Type B pancreatic cell (in vitro differentiated cells): Measurements from ENCODE around the gene NOP14. TPM values are rescaled to one million over a fixed set of nuclear protein-coding genes. Genes with fewer than 3 reads are reported as not detected.
"Not testable (repeated sequence)": the region's sequence is repeated elsewhere in the genome, so short reads cannot be mapped to it uniquely, and the experiment has no call there.

Experiments used
- DNase-seq: peaks from one replicate; pipeline ENCODE4 v3.0.0; 2021; ENCODE audit warnings: mixed read lengths; ENCODE audit not compliant: unreplicated experiment; ENCODE audit errors: extremely low spot score
- H3K27ac Mint-ChIP-seq: 2 replicates; pipeline ENCODE4 v1.8.0; 2021; ENCODE audit warnings: mild to moderate bottlenecking, mixed read lengths
- H3K27me3 Mint-ChIP-seq: 2 replicates; pipeline ENCODE4 v1.8.0; 2021; ENCODE audit warnings: mixed read lengths
- H3K36me3 Mint-ChIP-seq: 2 replicates; pipeline ENCODE4 v1.8.0; 2021; ENCODE audit warnings: mixed read lengths
- H3K4me1 Mint-ChIP-seq: one replicate; pipeline ENCODE4 v1.8.0; 2021; ENCODE audit warnings: mixed read lengths; ENCODE audit not compliant: unreplicated experiment
- H3K4me3 Mint-ChIP-seq: 2 replicates; pipeline ENCODE4 v1.8.0; 2021; ENCODE audit warnings: mild to moderate bottlenecking, mixed read lengths
- H3K9me3 Mint-ChIP-seq: 2 replicates; pipeline ENCODE4 v1.8.0; 2021; ENCODE audit warnings: mixed read lengths
- total RNA-seq: library from RNA; stranded (reverse); gene quantifications from 2 replicates; pipeline ENCODE4 v1.2.1, GENCODE V29; 2021; ENCODE audit warnings: low replicate concordance
- TF ChIP-seq, protein P1 (sequence below): fragments of 200-600 bp; sonication (generic); conservative IDR thresholded peaks from 2 replicates; pipeline ENCODE4 v1.5.0; 2021; ENCODE audit warnings: antibody characterized with exemption, mild to moderate bottlenecking

Gene NOP14
- total RNA-seq, 1 donor from 2014 or later, result 33.8 TPM

DNA sequence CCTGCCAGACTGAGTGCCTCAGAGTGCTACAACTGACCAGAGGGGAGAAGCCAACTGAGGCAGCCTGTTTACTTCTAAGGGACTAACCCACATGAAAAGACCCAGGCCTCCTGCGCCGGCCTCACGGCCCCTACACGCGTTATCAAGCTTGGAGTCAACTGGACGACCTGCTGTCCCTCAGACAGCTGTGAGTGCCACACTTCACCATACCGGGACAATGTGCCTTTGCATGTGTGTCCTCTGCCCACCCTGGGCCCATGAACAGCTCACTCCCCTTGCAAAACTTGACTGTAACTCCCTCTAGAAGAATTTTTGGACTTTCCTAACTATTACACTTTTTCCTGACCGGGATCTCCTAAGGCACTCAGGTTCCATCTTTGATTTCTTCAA, 1.8 kb downstream of the NOP14 start:
- no peak for DNase-seq
- H3K4me3 Mint-ChIP-seq, result peak overlapping the region; percentile 89
- peaks cover 33% of the 10 kb centered on the region for H3K4me1 Mint-ChIP-seq
- no peaks in the 10 kb centered on the region for H3K9me3 Mint-ChIP-seq
- TF ChIP-seq, protein P1, sequence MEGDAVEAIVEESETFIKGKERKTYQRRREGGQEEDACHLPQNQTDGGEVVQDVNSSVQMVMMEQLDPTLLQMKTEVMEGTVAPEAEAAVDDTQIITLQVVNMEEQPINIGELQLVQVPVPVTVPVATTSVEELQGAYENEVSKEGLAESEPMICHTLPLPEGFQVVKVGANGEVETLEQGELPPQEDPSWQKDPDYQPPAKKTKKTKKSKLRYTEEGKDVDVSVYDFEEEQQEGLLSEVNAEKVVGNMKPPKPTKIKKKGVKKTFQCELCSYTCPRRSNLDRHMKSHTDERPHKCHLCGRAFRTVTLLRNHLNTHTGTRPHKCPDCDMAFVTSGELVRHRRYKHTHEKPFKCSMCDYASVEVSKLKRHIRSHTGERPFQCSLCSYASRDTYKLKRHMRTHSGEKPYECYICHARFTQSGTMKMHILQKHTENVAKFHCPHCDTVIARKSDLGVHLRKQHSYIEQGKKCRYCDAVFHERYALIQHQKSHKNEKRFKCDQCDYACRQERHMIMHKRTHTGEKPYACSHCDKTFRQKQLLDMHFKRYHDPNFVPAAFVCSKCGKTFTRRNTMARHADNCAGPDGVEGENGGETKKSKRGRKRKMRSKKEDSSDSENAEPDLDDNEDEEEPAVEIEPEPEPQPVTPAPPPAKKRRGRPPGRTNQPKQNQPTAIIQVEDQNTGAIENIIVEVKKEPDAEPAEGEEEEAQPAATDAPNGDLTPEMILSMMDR, result no peak
- no peak overlapping the region for H3K27ac Mint-ChIP-seq
- H3K27me3 Mint-ChIP-seq, result no peaks in the 10 kb centered on the region
- peaks cover 10% of the 10 kb centered on the region for H3K36me3 Mint-ChIP-seq

DNA sequence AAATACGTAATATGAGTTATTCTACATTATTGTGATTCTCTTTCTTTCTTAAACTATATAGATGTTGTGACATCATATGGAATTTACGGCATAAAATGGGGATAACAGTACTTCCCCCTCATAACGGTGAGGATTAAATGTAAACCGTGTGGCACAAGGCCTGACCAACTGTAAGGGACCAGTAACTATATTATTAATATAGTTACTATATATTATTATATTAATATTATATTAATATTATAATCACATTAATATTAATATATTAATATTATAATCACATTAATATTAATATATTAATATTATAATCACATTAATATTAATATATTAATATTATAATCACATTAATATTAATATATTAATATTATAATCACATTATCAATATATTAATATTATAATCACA, 2.8 kb downstream of the NOP14 start:
- peaks cover 33% of the 10 kb centered on the region for H3K4me1 Mint-ChIP-seq
- H3K4me3 Mint-ChIP-seq, H3K27me3 Mint-ChIP-seq, DNase-seq, H3K9me3 Mint-ChIP-seq, H3K27ac Mint-ChIP-seq: not testable (repeated sequence)
- H3K36me3 Mint-ChIP-seq, result peaks cover 19% of the 10 kb centered on the region

DNA sequence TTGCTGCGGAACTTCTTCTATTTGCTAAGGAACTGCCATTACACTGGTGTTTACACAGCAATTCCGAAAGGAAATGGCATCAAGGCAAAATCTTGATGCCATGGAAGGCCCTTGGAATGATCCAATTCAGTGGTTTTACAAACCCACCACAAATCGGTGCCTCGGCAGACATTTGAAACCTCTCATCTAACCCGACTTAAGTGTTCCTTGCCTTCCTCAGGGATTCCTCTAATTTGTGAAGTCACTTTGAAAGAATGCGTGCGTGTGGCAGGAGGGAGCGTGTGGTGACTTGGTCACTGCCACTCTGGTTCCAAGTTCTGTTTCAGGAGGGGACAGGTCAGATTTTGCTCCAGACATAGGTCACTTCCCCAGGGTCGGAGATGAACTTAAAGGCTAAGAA, 4.8 kb downstream of the NOP14 start:
- H3K4me3 Mint-ChIP-seq, result peak overlapping the region; percentile 61

DNA sequence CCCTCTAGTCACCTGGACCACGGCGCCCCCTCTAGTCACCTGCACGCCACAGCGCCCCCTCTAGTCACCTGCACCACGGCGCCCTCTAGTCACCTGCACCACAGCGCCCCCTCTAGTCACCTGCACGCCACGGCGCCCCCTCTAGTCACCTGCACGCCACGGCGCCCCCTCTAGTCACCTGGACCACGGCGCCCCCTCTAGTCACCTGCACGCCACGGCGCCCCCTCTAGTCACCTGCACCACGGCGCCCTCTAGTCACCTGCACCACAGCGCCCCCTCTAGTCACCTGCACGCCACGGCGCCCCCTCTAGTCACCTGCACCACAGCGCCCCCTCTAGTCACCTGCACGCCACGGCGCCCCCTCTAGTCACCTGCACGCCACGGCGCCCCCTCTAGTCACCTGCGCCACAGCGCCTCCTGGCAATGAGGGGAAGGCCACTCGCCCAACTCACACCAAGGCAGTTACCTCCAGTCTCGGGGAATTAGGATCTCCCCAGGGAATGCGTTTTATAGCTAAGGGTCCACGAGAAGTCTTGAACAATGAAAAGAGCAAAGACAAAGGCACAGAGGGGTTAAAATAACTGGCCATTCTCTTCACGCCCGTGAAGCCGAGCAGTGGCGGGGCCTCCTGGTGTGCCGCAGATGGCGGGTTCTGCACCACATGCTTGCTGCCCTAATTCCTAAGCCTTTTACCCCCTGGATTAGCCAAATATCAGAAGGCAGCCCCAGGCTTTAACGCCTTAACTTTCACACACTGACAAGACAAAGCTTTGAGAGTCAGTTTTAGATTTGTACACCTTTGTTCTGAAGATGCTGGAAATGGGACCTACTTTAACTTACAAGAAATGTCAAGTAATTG, 7.8 kb downstream of the NOP14 start:
- not testable (repeated sequence) for H3K27ac Mint-ChIP-seq, H3K4me3 Mint-ChIP-seq, H3K27me3 Mint-ChIP-seq, H3K9me3 Mint-ChIP-seq, DNase-seq
- peaks cover 38% of the 10 kb centered on the region for H3K36me3 Mint-ChIP-seq
- TF ChIP-seq, protein P1, result peak; percentile 15
- H3K4me1 Mint-ChIP-seq, result peaks cover 18% of the 10 kb centered on the region

More for the DNA sequence above, 4.8 kb downstream of the NOP14 start:
- TF ChIP-seq, protein P1, result no peak
- Mint-ChIP-seq H3K27me3 (no peaks in the 10 kb centered on the region), H3K27ac (peak overlapping the region; percentile 70), H3K36me3 (peaks cover 26% of the 10 kb centered on the region), H3K9me3 (no peaks in the 10 kb centered on the region), H3K4me1 (peaks cover 27% of the 10 kb centered on the region)
- DNase-seq, result no peak

DNA sequence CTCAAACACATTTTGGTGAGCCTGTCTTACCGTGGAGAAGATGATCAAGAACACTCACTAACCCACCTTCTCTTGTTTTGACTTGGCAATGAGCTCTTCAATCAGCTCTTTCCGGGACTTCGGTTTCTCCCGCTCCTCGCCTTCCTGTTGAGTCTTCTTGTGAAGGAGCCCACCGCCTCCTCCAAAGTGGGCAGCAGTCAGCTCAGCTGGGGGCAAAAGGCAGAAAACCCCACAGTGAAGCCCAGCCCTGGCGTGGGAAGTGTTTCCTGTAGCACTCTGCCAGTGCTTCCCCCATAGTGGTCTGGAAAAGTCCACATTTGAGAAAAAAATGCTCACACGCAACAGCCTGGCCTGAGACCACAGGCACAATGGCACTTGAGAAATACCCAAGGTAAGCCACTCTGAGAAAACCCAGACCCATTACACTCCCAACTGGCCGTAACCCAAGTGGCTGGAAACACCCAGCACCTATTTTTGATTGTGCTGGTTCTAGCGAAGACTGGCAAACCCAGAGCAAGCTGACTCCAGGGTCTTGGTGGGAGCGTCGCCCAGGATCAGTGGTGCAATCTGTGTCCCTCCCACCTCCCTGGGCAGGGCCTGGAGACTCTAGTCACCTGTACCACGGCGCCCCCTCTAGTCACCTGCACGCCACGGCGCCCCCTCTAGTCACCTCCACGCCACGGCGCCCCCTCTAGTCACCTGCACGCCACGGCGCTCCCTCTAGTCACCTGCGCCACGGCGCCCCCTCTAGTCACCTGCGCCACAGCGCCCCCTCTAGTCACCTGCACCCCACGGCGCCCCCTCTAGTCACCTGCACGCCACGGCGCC, 8.6 kb downstream of the NOP14 start:
- Mint-ChIP-seq H3K36me3 (peaks cover 42% of the 10 kb centered on the region), H3K4me3 (no peak overlapping the region), H3K27ac (no peak overlapping the region), H3K4me1 (peaks cover 18% of the 10 kb centered on the region), H3K9me3 (no peaks in the 10 kb centered on the region), H3K27me3 (no peaks in the 10 kb centered on the region)
- TF ChIP-seq, protein P1, result peak; percentile 35
- DNase-seq, result no peak

DNA sequence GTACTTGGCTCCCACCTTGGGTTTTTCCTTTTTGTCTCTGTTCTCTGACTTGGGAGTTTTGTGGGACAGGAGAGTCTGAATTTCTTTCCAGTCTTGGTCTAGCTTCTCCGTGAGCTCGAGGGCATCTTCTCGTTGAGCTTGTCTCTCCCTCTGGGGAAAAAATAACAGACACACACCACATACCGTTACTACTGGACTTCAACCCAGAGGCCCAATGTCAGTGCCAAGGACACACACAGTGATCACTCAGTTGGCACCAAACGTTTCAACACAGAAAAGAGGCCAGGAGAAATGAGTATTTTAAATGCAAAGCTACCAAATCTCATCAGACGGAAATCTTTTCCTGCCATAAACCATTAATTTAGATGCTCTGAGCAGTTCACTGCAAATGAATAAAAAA, 9.7 kb downstream of the NOP14 start:
- Mint-ChIP-seq H3K9me3 (no peaks in the 10 kb centered on the region), H3K4me3 (no peak overlapping the region), H3K27me3 (no peaks in the 10 kb centered on the region), H3K4me1 (peaks cover 11% of the 10 kb centered on the region), H3K27ac (no peak overlapping the region), H3K36me3 (peaks cover 36% of the 10 kb centered on the region)
- TF ChIP-seq, protein P1, result no peak
- DNase-seq, result no peak
